Transverse colon (tissue), 4 donors: ENCODE results near the gene SLC14A1. TPM values are rescaled to one million over a fixed set of nuclear protein-coding genes. Genes with fewer than 3 reads are reported as not detected.

Experiments used
- DNase-seq: peaks from one replicate; pipeline ENCODE4 v3.0.0-alpha.2; 2019
- H3K27ac ChIP-seq, 4 donors: fragments of 200-600 bp; sonication (generic); 2 replicates each; pipeline ENCODE4 v1.5.1; 2016 to 2018; ENCODE audit warnings: inconsistent platforms in 4 of 4
- H3K27me3 ChIP-seq: fragments of 200-600 bp; sonication (generic); 2 replicates; pipeline ENCODE4 v1.5.1; 2017; ENCODE audit warnings: inconsistent platforms
- H3K36me3 ChIP-seq, 4 donors: fragments of 200-600 bp; sonication (generic); 2 replicates each; pipeline ENCODE4 v1.5.1; 2017 to 2019; ENCODE audit warnings: inconsistent platforms in 4 of 4
- H3K4me1 ChIP-seq, 4 donors: fragments of 200-600 bp; sonication (generic); 2 replicates each; pipeline ENCODE4 v1.5.1; 2017 to 2020; ENCODE audit warnings: inconsistent platforms in 4 of 4
- H3K4me3 ChIP-seq, 4 donors: fragments of 200-600 bp; sonication (generic); 1 replicate in 1 of 4; 2 replicates in 3 of 4; pipeline versions ENCODE4 v1.5.1 to v1.6.1; 2017 to 2019; ENCODE audit warnings: inconsistent platforms in 4 of 4
- H3K9me3 ChIP-seq, 2 donors: fragments of 200-600 bp; sonication (generic); 2 replicates each; pipeline ENCODE4 v1.5.1; 2017 to 2019; ENCODE audit warnings: inconsistent platforms in 2 of 2
- EP300 ChIP-seq: sonication (generic); formaldehyde crosslinking; IDR thresholded peaks from one replicate; pipeline ENCODE4 v1.6.1; 2017; ENCODE audit warnings: antibody characterized with exemption, low read depth
- POLR2A ChIP-seq: fragments of 450-650 bp; IDR thresholded peaks from one replicate; pipeline ENCODE4 v1.6.1; 2016; ENCODE audit warnings: antibody characterized with exemption, mild to moderate bottlenecking, moderate library complexity
- POLR2AphosphoS5 ChIP-seq, 3 donors: sonication (generic); formaldehyde crosslinking; IDR thresholded peaks; one replicate each; pipeline ENCODE4 v1.6.1; 2016; ENCODE audit warnings: antibody characterized with exemption in 3 of 3
- WGBS, 2 donors: methylation state at CpG; one replicate each; pipeline ENCODE4 v1.1.5; 2018; ENCODE audit warnings: low coverage in 1 of 2; 5-methylcytosine and 5-hydroxymethylcytosine counted together
- in situ Hi-C, 4 donors: fragments of 200-750 bp; cut with MboI; loops; one replicate each; pipeline versions ENCODE4 v1.15.0 to v1.15.1; 2017; ENCODE audit warnings: low sequenced_read_pairs in 3 of 4, low pct_ligation_motif_present in 1 of 4, low pct_unique_long_range_greater_than_20kb in 1 of 4
- intact Hi-C: fragments of 100-400 bp; cut with DNase I; formaldehyde crosslinking; loops from one replicate; pipeline ENCODE4 v1.15.1; 2023; ENCODE audit warnings: low total_unique reads
- total RNA-seq, 4 donors: library from RNA; depleted of rRNA; stranded (reverse); fragments of >200 nt; gene quantifications; one replicate each; pipeline ENCODE4 v1.1.0, GENCODE V29; 2016
- TF ChIP-seq, protein P1 (sequence below), 5 experiments: fragments of 200-600 bp in 3 of 5; fragments of 450-650 bp in 2 of 5; sonication (generic) in 3 of 5; IDR thresholded peaks; 1 replicate in 2 of 5; 2 replicates in 3 of 5; pipeline ENCODE4 v1.5.1; 2016 to 2017; ENCODE audit warnings: antibody characterized with exemption in 5 of 5, inconsistent platforms in 3 of 5, mild to moderate bottlenecking in 2 of 5, moderate library complexity in 1 of 5

Gene SLC14A1
- total RNA-seq, result 1 to 10 TPM in 1 of 4 donors, under 1 TPM in 2, not detected in 1; 0.75 to 2.9 (median 0.95) TPM

DNA sequence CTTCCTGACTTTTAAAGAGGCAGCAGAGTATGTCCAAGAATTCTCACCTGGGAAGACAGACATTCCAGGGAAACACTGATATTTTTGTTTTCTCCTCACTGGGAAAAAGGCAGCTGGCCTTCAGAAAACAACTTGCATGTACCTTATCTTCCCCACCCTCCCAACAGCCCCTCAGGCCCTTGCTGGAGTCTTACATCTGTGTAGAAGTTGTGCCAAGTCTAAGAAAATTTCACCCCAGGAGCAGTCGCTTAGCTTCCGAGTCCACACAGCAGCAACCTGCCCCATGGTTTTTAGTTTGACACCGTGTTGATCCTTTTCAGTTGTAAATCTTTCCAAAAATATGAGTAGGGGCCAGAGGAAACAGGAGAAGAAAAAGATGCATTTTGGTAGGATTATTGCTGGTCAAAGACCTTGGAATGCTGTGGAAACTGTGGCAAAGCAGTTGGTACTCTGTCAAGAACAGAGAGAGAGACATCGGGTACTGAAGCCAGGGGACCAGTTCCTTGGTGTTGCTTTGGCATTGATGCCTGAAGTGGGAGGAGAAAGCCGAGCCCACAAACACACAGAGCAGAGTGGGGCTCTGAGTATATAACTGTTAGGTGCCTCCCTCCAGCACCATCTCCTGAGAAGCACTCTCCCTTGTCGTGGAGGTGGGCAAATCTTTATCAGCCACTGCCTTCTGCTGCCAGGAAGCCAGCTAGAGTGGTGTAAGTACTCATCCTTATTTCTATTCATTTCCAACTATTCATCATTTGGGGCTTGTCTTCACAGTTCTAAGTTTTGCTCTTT is at the start of gene SLC14A1:
TSS of gene SLC14A1 (plus strand) at position 615 of the 789 bp plus-strand sequence. CDS start 6,140 bp downstream, outside the sequence.
- in situ Hi-C loops, result no loop called here
- Histone ChIP-seq H3K27me3 (peaks cover 5% of the 10 kb centered on the region), H3K27ac (no peak within 1 kb of the TSS), H3K4me1 (no peaks in the 10 kb centered on the region), H3K4me3 (no peak within 1 kb of the TSS), H3K36me3 (no peaks in the 10 kb centered on the region), H3K9me3 (no peaks in the 10 kb centered on the region)
- WGBS, 2 donors, result 72% methylated on average over 6 of the region's 6 CpGs; no CpG with 5 or more reads in 1 of the 2 donors
- TF ChIP-seq, protein P1, sequence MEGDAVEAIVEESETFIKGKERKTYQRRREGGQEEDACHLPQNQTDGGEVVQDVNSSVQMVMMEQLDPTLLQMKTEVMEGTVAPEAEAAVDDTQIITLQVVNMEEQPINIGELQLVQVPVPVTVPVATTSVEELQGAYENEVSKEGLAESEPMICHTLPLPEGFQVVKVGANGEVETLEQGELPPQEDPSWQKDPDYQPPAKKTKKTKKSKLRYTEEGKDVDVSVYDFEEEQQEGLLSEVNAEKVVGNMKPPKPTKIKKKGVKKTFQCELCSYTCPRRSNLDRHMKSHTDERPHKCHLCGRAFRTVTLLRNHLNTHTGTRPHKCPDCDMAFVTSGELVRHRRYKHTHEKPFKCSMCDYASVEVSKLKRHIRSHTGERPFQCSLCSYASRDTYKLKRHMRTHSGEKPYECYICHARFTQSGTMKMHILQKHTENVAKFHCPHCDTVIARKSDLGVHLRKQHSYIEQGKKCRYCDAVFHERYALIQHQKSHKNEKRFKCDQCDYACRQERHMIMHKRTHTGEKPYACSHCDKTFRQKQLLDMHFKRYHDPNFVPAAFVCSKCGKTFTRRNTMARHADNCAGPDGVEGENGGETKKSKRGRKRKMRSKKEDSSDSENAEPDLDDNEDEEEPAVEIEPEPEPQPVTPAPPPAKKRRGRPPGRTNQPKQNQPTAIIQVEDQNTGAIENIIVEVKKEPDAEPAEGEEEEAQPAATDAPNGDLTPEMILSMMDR (IDR thresholded peaks at IDR 0.05), result no peak
- no peak for TF ChIP-seq EP300
- TF ChIP-seq POLR2A, result no peak
- no peak for DNase-seq
- intact Hi-C loops, result loop anchor here (2.0 kb wide), 1 partner anchor 69 kb away; no protein-coding TSS in a partner anchor

DNA sequence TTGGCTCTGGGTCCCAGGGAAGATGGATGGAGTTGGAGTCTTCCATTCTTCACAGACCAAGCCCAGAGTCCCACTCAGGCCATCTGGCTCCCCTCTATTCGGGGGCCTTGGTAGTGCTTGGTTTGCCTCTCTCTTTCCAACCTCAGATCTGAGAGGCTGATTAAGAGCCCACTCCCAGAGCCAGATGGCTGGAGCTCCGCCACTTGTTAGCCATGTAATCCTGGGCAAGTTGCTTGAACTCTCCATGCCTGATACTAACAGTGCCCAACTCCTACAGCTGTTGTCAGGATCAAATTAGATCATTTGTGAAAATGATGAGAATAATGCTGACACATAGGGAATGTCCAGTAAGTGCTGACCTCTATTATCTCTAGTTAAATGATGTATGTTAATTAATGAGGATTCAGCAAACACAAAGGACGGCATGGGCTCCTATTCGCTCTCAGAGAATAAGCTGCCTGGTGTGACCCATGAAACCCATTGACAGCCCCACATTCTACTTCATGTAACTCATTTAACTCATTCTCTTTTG is 46.6 kb upstream of the SLC14A1 start:
- Histone ChIP-seq H3K4me1 (no peaks in the 10 kb centered on the region), H3K27ac (no peak overlapping the region), H3K27me3 (peaks cover 5% of the 10 kb centered on the region), H3K9me3 (no peaks in the 10 kb centered on the region), H3K36me3 (no peaks in the 10 kb centered on the region), H3K4me3 (no peak overlapping the region)
- in situ Hi-C loops (no loop called here), intact Hi-C loops (no loop called here)
- TF ChIP-seq EP300 (no peak), POLR2A (no peak), POLR2AphosphoS5 (IDR thresholded peaks at IDR 0.05) (no peak)
- TF ChIP-seq, protein P1 (IDR thresholded peaks at IDR 0.05), result no peak
- WGBS, 2 donors, result 89 to 94% methylated on average over 2 to 4 of the region's 4 CpGs
- no peak for DNase-seq

DNA sequence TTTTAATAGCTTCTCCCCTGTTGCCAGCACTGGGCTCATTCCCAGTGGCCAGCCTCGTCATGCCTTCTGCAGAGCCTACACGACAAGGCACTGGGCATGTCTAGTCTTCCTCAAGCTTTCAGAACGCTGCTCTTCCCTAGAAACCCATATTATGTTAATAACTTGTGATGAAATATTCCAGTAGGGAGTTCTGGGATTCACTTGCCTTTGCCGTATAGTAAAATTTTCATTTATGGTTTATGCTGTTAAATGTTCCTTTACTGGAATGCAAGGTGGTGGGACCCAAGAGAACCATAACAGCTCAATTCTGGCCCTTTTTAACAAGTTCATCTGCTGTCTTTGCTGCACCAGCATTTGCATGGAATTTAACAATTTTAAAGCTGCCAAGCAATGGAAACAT is 45.5 kb upstream of the SLC14A1 start:
- TF ChIP-seq EP300 (no peak), POLR2AphosphoS5 (IDR thresholded peaks at IDR 0.05) (no peak), POLR2A (no peak)
- TF ChIP-seq, protein P1 (IDR thresholded peaks at IDR 0.05), result no peak
- in situ Hi-C loops, result no loop called here
- no peaks in the 10 kb centered on the region for H3K36me3 ChIP-seq
- intact Hi-C loops, result no loop called here
- H3K4me3 ChIP-seq, result no peak overlapping the region
- 82 to 90% methylated on average over 3 to 4 of the region's 4 CpGs for WGBS, 2 donors
- peaks cover 5% of the 10 kb centered on the region for H3K27me3 ChIP-seq
- no peaks in the 10 kb centered on the region for H3K9me3 ChIP-seq
- no peaks in the 10 kb centered on the region for H3K4me1 ChIP-seq
- H3K27ac ChIP-seq, result no peak overlapping the region
- no peak for DNase-seq

DNA sequence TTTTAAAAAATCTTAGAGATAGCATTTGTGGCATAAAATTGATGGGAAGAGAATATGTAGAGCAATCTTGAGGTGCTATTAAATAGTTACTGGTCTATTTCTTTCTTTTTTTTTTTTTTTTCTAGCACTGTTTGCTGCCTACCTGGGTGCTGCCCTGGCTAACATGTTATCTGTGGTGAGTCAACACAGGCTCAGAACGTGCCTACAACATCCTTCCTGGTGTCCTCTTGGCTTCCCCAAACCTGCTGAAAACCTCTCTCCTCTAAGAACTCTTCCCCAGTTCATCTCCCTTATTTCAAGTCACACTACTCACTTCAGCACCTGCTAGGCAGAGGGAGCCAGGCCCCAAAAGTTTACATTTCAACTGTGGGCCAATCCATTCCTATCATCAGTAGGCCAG is 45.1 kb upstream of the SLC14A1 start:
- WGBS, 2 donors, result 44% methylated on average over 1 of the region's 1 CpG; no CpG with 5 or more reads in 1 of the 2 donors
- in situ Hi-C loops, result no loop called here

More for the DNA sequence above, 45.1 kb upstream of the SLC14A1 start:
- intact Hi-C loops, result no loop called here
- TF ChIP-seq POLR2AphosphoS5 (IDR thresholded peaks at IDR 0.05) (no peak), POLR2A (no peak), EP300 (no peak)
- TF ChIP-seq, protein P1 (IDR thresholded peaks at IDR 0.05), result no peak
- H3K27me3 ChIP-seq, result peaks cover 5% of the 10 kb centered on the region
- H3K9me3 ChIP-seq, result no peaks in the 10 kb centered on the region
- H3K4me3 ChIP-seq, result no peak overlapping the region
- H3K36me3 ChIP-seq, result no peaks in the 10 kb centered on the region
- DNase-seq, result no peak
- H3K27ac ChIP-seq, result no peak overlapping the region
- no peaks in the 10 kb centered on the region for H3K4me1 ChIP-seq
